ENCODE measurements around the gene DCAF7.

Gene DCAF7

GRCh38 chr17:63524051-63524450, 26.2 kb upstream of the DCAF7 start:
- FAIRE-seq (no peak), DNase-seq (ENCODE audit: extremely low spot score, insufficient read length, low read depth) (no peak)

DNA sequence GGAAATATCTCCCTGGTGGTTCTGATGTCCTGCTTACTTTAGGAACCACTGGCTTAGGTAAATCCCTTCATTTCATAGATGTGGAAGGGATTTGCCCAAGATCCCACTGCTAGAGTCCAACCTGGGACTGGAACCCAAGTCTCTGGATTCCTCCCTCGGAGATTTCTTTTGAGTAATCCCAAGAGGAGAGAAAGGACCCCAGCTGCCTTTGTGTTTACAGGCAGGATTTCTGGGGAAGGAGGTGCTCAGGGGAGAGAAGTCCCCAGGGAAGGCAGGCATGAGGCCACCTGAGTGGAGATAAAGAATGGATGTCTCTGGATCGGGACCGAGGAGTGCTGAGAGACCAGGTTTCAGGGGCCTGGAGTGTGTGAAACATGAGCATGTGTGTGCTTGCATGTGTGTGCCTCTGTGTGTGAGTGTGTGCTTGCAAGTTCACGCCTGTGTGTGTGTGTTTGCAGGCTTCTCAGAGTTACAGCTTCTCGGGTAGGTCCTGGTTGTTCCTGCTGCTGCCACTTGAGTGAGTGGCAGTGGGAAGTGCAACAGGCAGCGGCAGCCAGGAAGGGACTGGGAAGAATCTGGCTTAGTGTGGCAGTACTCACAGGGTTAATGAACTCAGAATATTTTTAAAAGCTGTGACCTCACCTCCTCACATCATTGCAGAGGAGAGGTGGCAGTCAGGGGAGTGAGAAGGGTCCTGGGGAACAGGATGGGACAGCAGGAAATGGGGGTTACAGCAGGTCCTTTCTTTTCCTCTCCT, 24.9 kb upstream of the DCAF7 start:
- DNase-seq (ENCODE audit: extremely low spot score, insufficient read length, low read depth), result no peak
- no peak for FAIRE-seq

- no peak for DNase-seq (ENCODE audit: extremely low spot score, insufficient read length, low read depth)
- FAIRE-seq, result no peak
Observed at GRCh38 chr17:63526861-63527260, 23.4 kb upstream of the DCAF7 start.

DNA sequence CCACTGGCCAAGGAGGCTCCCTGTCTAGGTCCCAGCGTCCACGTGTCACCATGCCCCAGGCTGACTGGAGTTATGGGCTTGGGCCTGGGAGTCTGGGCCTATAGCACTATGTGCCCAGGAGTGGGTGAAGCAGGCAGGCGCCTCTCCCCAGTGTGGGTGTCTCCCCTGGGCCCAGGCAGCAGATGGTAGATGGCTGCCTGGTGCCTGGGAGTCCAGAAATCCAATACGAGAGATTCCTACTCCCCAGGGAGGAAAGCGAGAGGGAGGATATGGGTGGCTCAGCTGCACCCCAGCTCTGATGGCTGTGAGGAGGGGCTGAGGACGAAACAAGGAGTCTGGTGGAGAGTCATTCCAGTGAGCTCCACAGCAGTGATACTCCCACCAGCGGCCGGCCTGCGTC, 22.1 kb upstream of the DCAF7 start:
- FAIRE-seq, result no peak
- no peak for DNase-seq (ENCODE audit: extremely low spot score, insufficient read length, low read depth)

- FAIRE-seq (no peak), DNase-seq (ENCODE audit: extremely low spot score, insufficient read length, low read depth) (no peak)
Observed at GRCh38 chr17:63529711-63530556, 20.3 kb upstream of the DCAF7 start.

- no peak for FAIRE-seq
- DNase-seq (ENCODE audit: extremely low spot score, insufficient read length, low read depth), result no peak
Observed at GRCh38 chr17:63530557-63531021, 19.7 kb upstream of the DCAF7 start.

GRCh38 chr17:63531022-63531965, 19.0 kb upstream of the DCAF7 start:
- DNase-seq (ENCODE audit: extremely low spot score, insufficient read length, low read depth), result no peak
- no peak for FAIRE-seq

DNA sequence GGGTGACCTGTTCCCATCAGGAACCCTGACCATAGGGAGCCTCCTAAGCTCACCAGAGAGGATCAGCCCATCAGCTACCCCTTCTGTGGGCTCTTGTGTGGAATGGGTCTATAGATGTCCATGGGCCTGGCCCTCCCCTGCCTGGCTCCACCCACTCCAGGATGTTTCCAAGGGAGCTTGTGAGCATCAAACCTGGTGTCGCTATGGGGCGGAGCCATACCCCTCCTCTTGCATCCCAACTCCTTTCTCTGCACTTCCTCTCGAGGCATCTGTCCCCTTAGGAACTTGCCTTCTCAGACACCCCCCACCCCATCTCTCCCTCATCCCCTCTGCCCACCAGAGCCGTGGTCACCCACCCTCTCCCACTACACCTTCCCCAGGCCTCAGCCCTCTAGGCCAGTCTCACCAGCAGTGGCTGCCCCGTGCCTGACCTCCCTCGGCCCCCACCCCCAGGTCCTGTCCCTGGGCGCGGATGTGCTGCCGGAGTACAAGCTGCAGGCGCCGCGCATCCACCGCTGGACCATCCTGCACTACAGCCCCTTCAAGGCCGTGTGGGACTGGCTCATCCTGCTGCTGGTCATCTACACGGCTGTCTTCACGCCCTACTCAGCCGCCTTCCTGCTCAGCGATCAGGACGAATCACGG, 16.7 kb upstream of the DCAF7 start:
- DNase-seq (ENCODE audit: extremely low spot score, insufficient read length, low read depth), result no peak
- FAIRE-seq, result no peak

- no peak for DNase-seq (ENCODE audit: extremely low spot score, insufficient read length, low read depth)
- FAIRE-seq, result no peak
Observed at GRCh38 chr17:63534078-63534570, 16.2 kb upstream of the DCAF7 start.

DNA sequence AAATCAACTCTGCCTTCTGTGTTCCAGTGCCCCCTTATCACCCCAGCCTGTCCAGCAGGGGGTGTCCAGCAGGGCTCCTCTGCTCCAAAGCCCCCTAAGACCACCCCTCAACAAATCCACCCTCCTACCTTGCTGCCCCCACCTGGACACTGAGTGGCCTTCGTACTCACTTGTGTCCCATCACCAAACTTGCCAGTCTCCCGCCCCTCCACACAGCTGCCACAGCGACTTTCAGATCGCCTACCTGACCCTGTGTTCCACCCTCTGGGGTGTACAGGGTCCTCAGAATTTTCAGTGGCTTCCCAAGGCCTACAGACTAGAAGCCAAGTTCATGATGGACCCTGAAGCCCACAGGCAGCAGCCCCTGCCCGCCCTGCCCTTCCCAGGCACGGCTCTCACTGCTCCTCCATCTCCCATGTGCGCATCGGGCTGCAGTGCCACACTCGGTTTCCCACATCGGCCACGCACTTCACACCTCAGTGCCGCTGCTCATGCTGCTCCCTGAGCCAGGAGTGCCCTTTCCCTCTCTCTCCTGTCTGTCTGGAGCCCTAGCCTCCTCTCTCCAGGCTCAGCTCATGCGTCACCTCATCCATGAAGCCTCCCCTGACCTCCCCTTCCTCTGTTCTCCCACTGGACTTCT, 15.3 kb upstream of the DCAF7 start:
- FAIRE-seq (no peak), DNase-seq (ENCODE audit: extremely low spot score, insufficient read length, low read depth) (no peak)

DNA sequence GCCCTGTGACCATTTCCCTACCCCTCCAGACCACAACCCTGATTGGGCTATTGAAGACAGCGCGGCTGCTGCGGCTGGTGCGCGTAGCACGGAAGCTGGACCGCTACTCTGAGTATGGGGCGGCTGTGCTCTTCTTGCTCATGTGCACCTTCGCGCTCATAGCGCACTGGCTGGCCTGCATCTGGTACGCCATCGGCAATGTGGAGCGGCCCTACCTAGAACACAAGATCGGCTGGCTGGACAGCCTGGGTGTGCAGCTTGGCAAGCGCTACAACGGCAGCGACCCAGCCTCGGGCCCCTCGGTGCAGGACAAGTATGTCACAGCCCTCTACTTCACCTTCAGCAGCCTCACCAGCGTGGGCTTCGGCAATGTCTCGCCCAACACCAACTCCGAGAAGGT, 14.6 kb upstream of the DCAF7 start:
- no peak for FAIRE-seq
- no peak for DNase-seq (ENCODE audit: extremely low spot score, insufficient read length, low read depth)

GRCh38 chr17:63537001-63537400, 13.3 kb upstream of the DCAF7 start:
- DNase-seq (ENCODE audit: extremely low spot score, insufficient read length, low read depth) (no peak), FAIRE-seq (no peak)

DNA sequence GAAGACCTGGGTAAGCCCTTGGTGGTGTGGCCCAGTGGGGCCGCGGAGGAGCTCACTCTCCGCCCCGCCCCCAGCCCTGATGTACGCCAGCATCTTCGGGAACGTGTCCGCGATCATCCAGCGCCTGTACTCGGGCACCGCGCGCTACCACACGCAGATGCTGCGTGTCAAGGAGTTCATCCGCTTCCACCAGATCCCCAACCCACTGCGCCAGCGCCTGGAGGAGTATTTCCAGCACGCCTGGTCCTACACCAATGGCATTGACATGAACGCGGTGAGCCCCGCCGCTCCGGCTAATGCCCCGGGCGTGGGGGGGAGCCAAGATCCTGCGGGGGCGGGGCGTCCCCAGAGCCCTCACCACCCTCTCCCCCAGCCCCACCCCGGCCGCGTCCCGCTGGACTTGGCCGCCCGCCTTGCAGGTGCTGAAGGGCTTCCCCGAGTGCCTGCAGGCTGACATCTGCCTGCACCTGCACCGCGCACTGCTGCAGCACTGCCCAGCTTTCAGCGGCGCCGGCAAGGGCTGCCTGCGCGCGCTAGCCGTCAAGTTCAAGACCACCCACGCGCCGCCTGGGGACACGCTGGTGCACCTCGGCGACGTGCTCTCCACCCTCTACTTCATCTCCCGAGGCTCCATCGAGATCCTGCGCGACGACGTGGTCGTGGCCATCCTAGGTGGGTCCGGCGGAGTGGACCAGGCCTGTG, 12.1 kb upstream of the DCAF7 start:
- FAIRE-seq (no peak), DNase-seq (ENCODE audit: extremely low spot score, insufficient read length, low read depth) (no peak)

GRCh38 chr17:63538693-63539595, 11.3 kb upstream of the DCAF7 start:
- FAIRE-seq (no peak), DNase-seq (ENCODE audit: extremely low spot score, insufficient read length, low read depth) (no peak)

DNA sequence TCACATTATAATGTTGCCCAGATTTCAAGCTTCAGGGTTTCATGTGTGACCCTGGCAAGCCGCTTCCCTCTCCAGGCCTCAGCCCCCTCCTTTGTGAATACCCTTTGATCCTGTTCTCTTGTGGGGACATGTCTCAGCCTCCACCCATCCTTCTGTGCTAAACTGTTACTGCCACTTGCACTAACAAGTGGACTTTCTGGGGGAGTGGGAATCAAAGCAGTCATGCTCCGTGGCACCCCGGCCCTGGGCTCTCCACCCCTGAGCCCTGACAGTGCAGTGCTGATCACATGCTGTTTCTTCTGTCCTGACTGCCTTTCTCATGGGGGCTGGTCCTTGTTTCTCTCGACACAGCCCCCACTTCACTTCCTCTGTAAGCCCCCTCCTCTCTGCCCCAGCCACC, 9.7 kb upstream of the DCAF7 start:
- no peak for DNase-seq (ENCODE audit: extremely low spot score, insufficient read length, low read depth)
- no peak for FAIRE-seq

DNA sequence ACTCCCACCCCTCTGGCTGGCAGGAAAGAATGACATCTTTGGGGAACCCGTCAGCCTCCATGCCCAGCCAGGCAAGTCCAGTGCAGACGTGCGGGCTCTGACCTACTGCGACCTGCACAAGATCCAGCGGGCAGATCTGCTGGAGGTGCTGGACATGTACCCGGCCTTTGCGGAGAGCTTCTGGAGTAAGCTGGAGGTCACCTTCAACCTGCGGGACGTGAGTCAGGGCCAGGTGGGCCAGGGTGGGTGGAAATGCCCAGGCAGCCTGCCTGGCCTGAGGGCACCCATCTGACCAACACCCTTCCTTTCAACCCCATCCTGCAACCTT, 8.1 kb upstream of the DCAF7 start:
- DNase-seq (ENCODE audit: extremely low spot score, insufficient read length, low read depth), result no peak
- no peak for FAIRE-seq

GRCh38 chr17:63542942-63543821, 7.1 kb upstream of the DCAF7 start:
- DNase-seq (ENCODE audit: extremely low spot score, insufficient read length, low read depth), result no peak
- FAIRE-seq, result no peak

Measured in GM18507 (cell line).